Nucleus accumbens (tissue), 56 donors: ENCODE data around the gene TFR2.
"Not testable (repeated sequence)": the region's sequence is repeated elsewhere in the genome, so short reads cannot be mapped to it uniquely, and the experiment has no call there.

Experiments
- DNase-seq, 56 donors: peaks; one replicate each; lab custom pipeline; 2025; lab: John Stamatoyannopoulos, UW

The TFR2 gene

GRCh38 chr7:100662194-100662776 is 20.9 kb upstream of the TFR2 start:
- DNase-seq, result not testable (repeated sequence)

- DNase-seq, result peak in 50 of 56 donors; percentile 12 to 88 (median 51)
These were observed 14.7 kb upstream of the TFR2 start, which contains the start of gene ACTL6B for GRCh38 chr7:100655908-100656674. Gene ACTL6B (minus strand): TSS chr7:100656448. CDS start chr7:100656354, 94 bp downstream.

GRCh38 chr7:100654908-100655831 is 13.8 kb upstream of the TFR2 start:
- DNase-seq, result no peak

- no peak for DNase-seq
These were observed 8.6 kb upstream of the TFR2 start for GRCh38 chr7:100649826-100650565.

GRCh38 chr7:100642534-100642907 is 1.2 kb upstream of the TFR2 start:
- DNase-seq, result no peak

- no peak for DNase-seq
These were observed 645 bp upstream of the TFR2 start for GRCh38 chr7:100641860-100642533.

- no peak for DNase-seq
These were observed 573 bp downstream of the TFR2 start for GRCh38 chr7:100640517-100641440.

- DNase-seq, result no peak
These were observed 1.3 kb downstream of the TFR2 start for GRCh38 chr7:100639995-100640516.

GRCh38 chr7:100632951-100633717 is 8.2 kb downstream of the TFR2 start:
- peak in 9 of 56 donors; percentile 4 to 67 (median 15) for DNase-seq

- no peak for DNase-seq
These were observed 11.3 kb downstream of the TFR2 start for GRCh38 chr7:100630066-100630465.

GRCh38 chr7:100629117-100629716 is 12.1 kb downstream of the TFR2 start:
- no peak for DNase-seq

GRCh38 chr7:100627238-100627549 is 14.2 kb downstream of the TFR2 start:
- no peak for DNase-seq

- peak in 50 of 56 donors; percentile 5 to 86 (median 52) for DNase-seq
These were observed 14.7 kb downstream of the TFR2 start for GRCh38 chr7:100626530-100627237.

- DNase-seq, result no peak
These were observed 15.3 kb downstream of the TFR2 start for GRCh38 chr7:100626055-100626454.

- DNase-seq, result no peak
These were observed 17.2 kb downstream of the TFR2 start for GRCh38 chr7:100623951-100624824.

GRCh38 chr7:100621554-100621953 is 19.8 kb downstream of the TFR2 start:
- no peak for DNase-seq
